HepG2 (cell line): Measurements from ENCODE around the gene PKLR. TPM values are rescaled to one million over a fixed set of nuclear protein-coding genes. Genes with fewer than 3 reads are reported as not detected.
A peak's percentile ranks its signal among the peaks of the same experiment; 100 is the strongest.

Experiments
- ARNT2 ChIP-seq: sonication (generic); formaldehyde crosslinking; IDR thresholded peaks from 2 replicates; pipeline ENCODE4 v1.8.0; 2022; ENCODE audit warnings: mild to moderate bottlenecking, low read depth, missing genetic modification reagents, moderate library complexity
- EP300 ChIP-seq, 3 experiments: sonication (generic) in 1 of 3; formaldehyde crosslinking in 1 of 3; IDR thresholded peaks; 2 replicates each; pipeline versions ENCODE4 v1.5.1 to v1.6.1; 2011 to 2020; ENCODE audit warnings: low read depth in 2 of 3, low read length in 2 of 3, borderline replicate concordance in 1 of 3, improper control_type of control experiment in 1 of 3, mild to moderate bottlenecking in 1 of 3, missing genetic modification reagents in 1 of 3, moderate library complexity in 1 of 3
- FOXA3 ChIP-seq: IDR thresholded peaks from 2 replicates; pipeline ENCODE4 v1.6.1; 2016; ENCODE audit warnings: missing genetic modification reagents, missing compliant biosample characterization
- NONO ChIP-seq, 2 experiments: fragments of 450-650 bp in 1 of 2; sonication (generic) in 1 of 2; formaldehyde crosslinking in 1 of 2; IDR thresholded peaks in 1 of 2; conservative IDR thresholded peaks in 1 of 2; 2 replicates each; pipeline versions ENCODE4 v1.6.1 to v1.8.0; 2017 to 2022; ENCODE audit warnings: mild to moderate bottlenecking in 1 of 2, missing genetic modification reagents in 1 of 2, moderate library complexity in 1 of 2
- PCBP2 ChIP-seq: fragments of 200-400 bp; formaldehyde crosslinking; optimal IDR thresholded peaks from 2 replicates; pipeline ENCODE3; 2018; ENCODE audit warnings: low read length, low read depth; ENCODE audit not compliant: poor library complexity, severe bottlenecking
- SAFB2 ChIP-seq: sonication (generic); formaldehyde crosslinking; IDR thresholded peaks from 2 replicates; pipeline ENCODE4 v1.5.1; 2020; ENCODE audit warnings: missing genetic modification reagents, low read depth, mild to moderate bottlenecking, borderline replicate concordance
- SALL1 ChIP-seq: sonication (generic); formaldehyde crosslinking; IDR thresholded peaks from 2 replicates; pipeline ENCODE4 v1.8.0; 2022; ENCODE audit warnings: mild to moderate bottlenecking, missing genetic modification reagents
- TFDP2 ChIP-seq: sonication (generic); formaldehyde crosslinking; IDR thresholded peaks from 2 replicates; pipeline ENCODE4 v1.4.0; 2020; ENCODE audit warnings: missing genetic modification reagents
- ZBTB3 ChIP-seq: sonication (generic); formaldehyde crosslinking; IDR thresholded peaks from 2 replicates; pipeline ENCODE4 v1.4.0; 2020; ENCODE audit warnings: low read depth, mild to moderate bottlenecking, moderate library complexity, missing genetic modification reagents, borderline replicate concordance
- ZNF362 ChIP-seq: sonication (generic); formaldehyde crosslinking; IDR thresholded peaks from 2 replicates; pipeline ENCODE4 v1.4.0; 2020; ENCODE audit warnings: missing genetic modification reagents, mild to moderate bottlenecking, borderline replicate concordance
- ZNF501 ChIP-seq: sonication (generic); formaldehyde crosslinking; IDR thresholded peaks from 2 replicates; pipeline ENCODE4 v1.5.1; 2020; ENCODE audit warnings: mild to moderate bottlenecking, moderate library complexity, missing genetic modification reagents
- ZNF629 ChIP-seq: sonication (generic); formaldehyde crosslinking; conservative IDR thresholded peaks from 2 replicates; pipeline ENCODE4 v1.5.0; 2020; ENCODE audit warnings: missing genetic modification reagents
- polyA plus RNA-seq, 8 experiments: library from polyadenylated mRNA; depleted of rRNA in 3 of 8; stranded (reverse) in 7 of 8; unstranded in 1 of 8; fragments of >200 nt; fragmentation: Illumina TruSeq in 4 of 8; extraction: Trizol in 4 of 8; gene quantifications; 2 replicates each; pipeline versions ENCODE4 v1.2.1 to v1.2.3, GENCODE V29; 2011 to 2016; ENCODE audit warnings: low read depth in 4 of 8, missing spikeins in 1 of 8, mixed read lengths in 1 of 8; ENCODE audit not compliant: insufficient read depth in 1 of 8
- total RNA-seq, 5 experiments: library from RNA; depleted of rRNA; stranded (reverse); fragments of >200 nt; fragmentation: Illumina TruSeq; extraction: Trizol; gene quantifications; 2 replicates each; pipeline ENCODE4 v1.2.3, GENCODE V29; 2016; ENCODE audit warnings: low read depth in 1 of 5
- TF ChIP-seq, protein P1 (sequence below): sonication (generic); formaldehyde crosslinking; IDR thresholded peaks from 2 replicates; pipeline ENCODE4; 2020; ENCODE audit warnings: missing genetic modification reagents, mild to moderate bottlenecking, borderline replicate concordance
- TF ChIP-seq, protein P2 (sequence below): sonication (generic); formaldehyde crosslinking; IDR thresholded peaks from 2 replicates; pipeline ENCODE4 v1.4.0; 2020; ENCODE audit warnings: missing genetic modification reagents
- TF ChIP-seq, protein P3 (sequence below): sonication (generic); formaldehyde crosslinking; IDR thresholded peaks from 2 replicates; pipeline ENCODE4 v1.4.0; 2020; ENCODE audit warnings: missing genetic modification reagents
- TF ChIP-seq, protein P4 (sequence below): IDR thresholded peaks from 2 replicates; pipeline ENCODE4 v1.6.1; 2016; ENCODE audit warnings: mild to moderate bottlenecking, missing biosample characterization, missing genetic modification reagents

Gene PKLR
- total and polyA plus RNA-seq, 2 of the 13 experiments (the other 11 are each of a cell fraction or from before 2014, with no cell fraction given), result 10.3 to 29.3 TPM

GRCh38 chr1:155308493-155309422 lies 7.5 kb upstream of the PKLR start, which contains the start of gene FDPS (continued):
- TF ChIP-seq, protein P1, sequence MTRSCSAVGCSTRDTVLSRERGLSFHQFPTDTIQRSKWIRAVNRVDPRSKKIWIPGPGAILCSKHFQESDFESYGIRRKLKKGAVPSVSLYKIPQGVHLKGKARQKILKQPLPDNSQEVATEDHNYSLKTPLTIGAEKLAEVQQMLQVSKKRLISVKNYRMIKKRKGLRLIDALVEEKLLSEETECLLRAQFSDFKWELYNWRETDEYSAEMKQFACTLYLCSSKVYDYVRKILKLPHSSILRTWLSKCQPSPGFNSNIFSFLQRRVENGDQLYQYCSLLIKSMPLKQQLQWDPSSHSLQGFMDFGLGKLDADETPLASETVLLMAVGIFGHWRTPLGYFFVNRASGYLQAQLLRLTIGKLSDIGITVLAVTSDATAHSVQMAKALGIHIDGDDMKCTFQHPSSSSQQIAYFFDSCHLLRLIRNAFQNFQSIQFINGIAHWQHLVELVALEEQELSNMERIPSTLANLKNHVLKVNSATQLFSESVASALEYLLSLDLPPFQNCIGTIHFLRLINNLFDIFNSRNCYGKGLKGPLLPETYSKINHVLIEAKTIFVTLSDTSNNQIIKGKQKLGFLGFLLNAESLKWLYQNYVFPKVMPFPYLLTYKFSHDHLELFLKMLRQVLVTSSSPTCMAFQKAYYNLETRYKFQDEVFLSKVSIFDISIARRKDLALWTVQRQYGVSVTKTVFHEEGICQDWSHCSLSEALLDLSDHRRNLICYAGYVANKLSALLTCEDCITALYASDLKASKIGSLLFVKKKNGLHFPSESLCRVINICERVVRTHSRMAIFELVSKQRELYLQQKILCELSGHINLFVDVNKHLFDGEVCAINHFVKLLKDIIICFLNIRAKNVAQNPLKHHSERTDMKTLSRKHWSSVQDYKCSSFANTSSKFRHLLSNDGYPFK (CRISPR knock-in tag), result peak; percentile 84; the same call in 1 of the 2 replicates
- TF ChIP-seq, protein P2, sequence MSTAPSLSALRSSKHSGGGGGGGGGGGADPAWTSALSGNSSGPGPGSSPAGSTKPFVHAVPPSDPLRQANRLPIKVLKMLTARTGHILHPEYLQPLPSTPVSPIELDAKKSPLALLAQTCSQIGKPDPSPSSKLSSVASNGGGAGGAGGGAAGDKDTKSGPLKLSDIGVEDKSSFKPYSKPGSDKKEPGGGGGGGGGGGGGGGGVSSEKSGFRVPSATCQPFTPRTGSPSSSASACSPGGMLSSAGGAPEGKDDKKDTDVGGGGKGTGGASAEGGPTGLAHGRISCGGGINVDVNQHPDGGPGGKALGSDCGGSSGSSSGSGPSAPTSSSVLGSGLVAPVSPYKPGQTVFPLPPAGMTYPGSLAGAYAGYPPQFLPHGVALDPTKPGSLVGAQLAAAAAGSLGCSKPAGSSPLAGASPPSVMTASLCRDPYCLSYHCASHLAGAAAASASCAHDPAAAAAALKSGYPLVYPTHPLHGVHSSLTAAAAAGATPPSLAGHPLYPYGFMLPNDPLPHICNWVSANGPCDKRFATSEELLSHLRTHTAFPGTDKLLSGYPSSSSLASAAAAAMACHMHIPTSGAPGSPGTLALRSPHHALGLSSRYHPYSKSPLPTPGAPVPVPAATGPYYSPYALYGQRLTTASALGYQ, result peak; percentile 62
- TF ChIP-seq PCBP2, result no peak
- TF ChIP-seq ZNF501 (CRISPR knock-in tag), result 0 out of 2 replicates have a peak, but pooled peaks have one; percentile 31
- no peak for TF ChIP-seq ZNF629 (CRISPR knock-in tag)
- TF ChIP-seq, protein P3, sequence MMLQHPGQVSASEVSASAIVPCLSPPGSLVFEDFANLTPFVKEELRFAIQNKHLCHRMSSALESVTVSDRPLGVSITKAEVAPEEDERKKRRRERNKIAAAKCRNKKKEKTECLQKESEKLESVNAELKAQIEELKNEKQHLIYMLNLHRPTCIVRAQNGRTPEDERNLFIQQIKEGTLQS, result 0 out of 2 replicates have a peak, but pooled peaks have one; percentile 10
- TF ChIP-seq TFDP2, result peak; percentile 92
- no peak for TF ChIP-seq ZBTB3 (CRISPR knock-in tag)
- 0 out of 2 replicates have a peak, but pooled peaks have one; percentile 52 for TF ChIP-seq FOXA3
- TF ChIP-seq, protein P4, sequence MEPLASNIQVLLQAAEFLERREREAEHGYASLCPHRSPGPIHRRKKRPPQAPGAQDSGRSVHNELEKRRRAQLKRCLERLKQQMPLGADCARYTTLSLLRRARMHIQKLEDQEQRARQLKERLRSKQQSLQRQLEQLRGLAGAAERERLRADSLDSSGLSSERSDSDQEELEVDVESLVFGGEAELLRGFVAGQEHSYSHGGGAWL (CRISPR knock-in tag), result peak; percentile 60; the same call in 1 of the 2 replicates
- peak; percentile 61; the same call in 1 of the 2 replicates for TF ChIP-seq SAFB2 (CRISPR knock-in tag)
- peak; percentile 51; the same call in 1 of the 2 replicates for TF ChIP-seq SALL1 (CRISPR knock-in tag)
- peak in 1 of 2 experiments; percentile 57; a peak in 2 of 4 replicates for TF ChIP-seq EP300 (IDR thresholded peaks at IDR 0.05; ENCODE audit: low read depth in 2 of 2, low read length in 2 of 2)
- peak; percentile 6; the same call in 1 of the 2 replicates for TF ChIP-seq EP300 (CRISPR knock-in tag; IDR thresholded peaks at IDR 0.05; ENCODE audit: borderline replicate concordance)
- TF ChIP-seq NONO (IDR thresholded peaks at IDR 0.05), result no peak
- peak; percentile 69 for TF ChIP-seq NONO (CRISPR knock-in tag; conservative IDR thresholded peaks at IDR 0.05)
- TF ChIP-seq ZNF362 (CRISPR knock-in tag), result no peak
- peak; percentile 49; the same call in 1 of the 2 replicates for TF ChIP-seq ARNT2 (CRISPR knock-in tag)
